Posterior cingulate gyrus (tissue), 11 donors: ENCODE results near the gene APEH.

Experiments
- DNase-seq, 10 donors: peaks; one replicate each; pipeline versions ENCODE4 v3.0.0 to v3.0.0-alpha.2; 2020 to 2021; ENCODE audit warnings: mixed read lengths in 3 of 10
- intact Hi-C: fragments of 100-400 bp; cut with DNase I; formaldehyde crosslinking; loops from one replicate; pipeline ENCODE4 v1.15.1; 2023

APEH gene

DNA sequence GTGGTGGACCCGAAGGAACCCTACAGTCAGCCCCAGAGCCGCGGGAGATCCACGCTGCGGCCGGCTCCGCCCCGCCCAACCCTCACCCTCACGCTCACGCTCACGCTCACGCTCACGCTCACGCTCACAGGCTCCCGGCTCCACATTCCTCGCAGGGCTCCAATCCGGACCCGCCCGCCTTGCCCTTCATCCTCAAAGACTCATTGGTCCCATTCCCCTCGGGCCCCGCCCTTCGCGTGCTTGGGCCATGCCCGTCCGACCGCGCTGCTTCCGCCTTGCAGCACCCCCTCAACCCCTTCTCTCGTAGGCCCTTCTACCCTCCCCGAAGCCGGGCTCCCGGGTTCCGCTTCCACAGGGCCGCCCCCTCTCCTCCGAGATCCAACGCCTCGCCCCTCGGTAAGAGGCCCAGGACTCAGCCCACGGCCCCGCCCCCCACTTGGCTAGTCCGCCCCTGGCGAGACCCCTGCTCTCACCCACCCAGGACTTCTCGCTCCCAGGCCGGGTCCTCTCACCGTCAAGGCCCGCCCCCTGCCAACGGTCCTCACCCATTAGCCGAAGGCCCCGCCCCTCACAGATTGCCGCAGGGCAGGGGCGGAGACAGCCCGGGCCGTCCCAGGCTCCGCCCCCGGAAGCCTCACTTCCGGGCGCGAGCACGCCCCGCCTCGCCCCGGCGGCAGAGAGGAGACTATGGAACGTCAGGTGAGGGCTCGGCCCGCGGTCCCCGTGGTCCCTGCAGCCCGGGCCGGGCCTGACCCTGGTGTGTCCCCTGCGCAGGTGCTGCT lies at the start of gene APEH:
Gene APEH (plus strand): TSS at position 637 of the 782 bp plus-strand sequence. CDS start 51 bp downstream, at position 688.
- intact Hi-C loops, result no loop called here
- peak; percentile 79 to 99 (median 92) for DNase-seq

DNA sequence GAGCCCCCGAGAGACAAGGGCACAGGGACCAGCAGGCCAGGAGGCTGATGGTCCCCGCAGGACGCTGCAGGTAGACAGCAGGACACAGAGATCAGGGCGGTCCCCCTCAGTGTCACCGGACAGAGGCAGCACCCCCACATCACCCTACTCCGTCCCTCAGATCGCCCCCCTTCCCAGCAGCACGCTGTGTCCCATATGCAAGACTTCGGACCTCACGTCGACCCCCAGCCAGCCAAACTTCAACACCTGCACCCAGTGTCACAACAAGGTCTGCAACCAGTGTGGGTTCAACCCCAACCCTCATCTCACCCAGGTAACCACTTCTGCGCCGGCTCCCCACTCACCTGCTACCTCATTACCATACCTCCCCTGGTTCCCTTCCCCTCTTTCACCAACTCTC lies 49.1 kb upstream of the APEH start:
- DNase-seq, result peak in 1 of 10 donors; percentile 82
- intact Hi-C loops, result no loop called here

- intact Hi-C loops, result no loop called here
- peak in 8 of 10 donors; percentile 41 to 92 (median 59) for DNase-seq
These were observed 48.0 kb upstream of the APEH start for GRCh38 chr3:49626101-49626581.

GRCh38 chr3:49626796-49627195 lies 47.4 kb upstream of the APEH start:
- intact Hi-C loops, result no loop called here
- peak in 3 of 10 donors; percentile 38 to 83 (median 69) for DNase-seq

- intact Hi-C loops, result no loop called here
- DNase-seq, result no peak
These were observed 46.5 kb upstream of the APEH start for GRCh38 chr3:49627634-49628033.

DNA sequence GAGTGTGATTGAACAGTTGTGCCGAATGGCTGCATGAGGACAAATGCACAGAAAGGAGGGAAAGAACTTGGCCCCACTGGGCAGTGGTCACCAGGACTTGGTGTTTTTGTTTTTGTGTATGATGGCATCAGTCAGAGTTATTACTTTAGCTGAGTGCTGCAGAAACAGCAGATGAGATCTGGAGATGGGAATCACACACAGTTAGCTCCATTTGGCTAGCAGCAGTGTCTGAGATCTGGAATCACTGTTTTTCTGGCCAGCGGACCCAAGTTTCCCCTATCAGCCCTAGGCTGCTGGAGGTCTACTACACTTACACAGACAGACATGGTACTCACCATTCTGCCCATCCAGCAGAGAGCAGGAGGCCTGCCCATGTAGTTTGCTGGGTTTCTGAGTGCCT lies 45.9 kb upstream of the APEH start:
- no peak for DNase-seq
- intact Hi-C loops, result no loop called here

- intact Hi-C loops, result no loop called here
These were observed 44.7 kb upstream of the APEH start for GRCh38 chr3:49629451-49629850.

DNA sequence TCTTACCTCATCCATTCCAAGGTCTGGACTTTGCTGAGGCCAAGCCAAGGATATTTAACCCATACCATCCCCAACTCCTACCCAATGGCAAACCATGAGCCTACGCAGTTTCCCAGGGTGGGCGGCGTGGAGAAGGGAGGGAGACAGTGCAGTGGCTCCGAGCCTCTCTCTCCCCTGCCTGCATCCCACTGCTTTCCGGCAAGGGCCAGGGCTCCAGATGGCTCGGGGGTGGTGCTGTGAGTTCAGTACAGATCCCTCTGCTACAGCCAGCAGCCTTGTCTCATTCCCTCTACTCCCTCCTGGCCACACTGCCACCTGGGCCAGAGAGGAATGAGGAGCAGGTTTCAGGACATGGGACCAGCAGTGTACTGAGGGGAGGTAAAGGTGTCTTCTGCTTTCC lies 44.3 kb upstream of the APEH start:
- peak in 9 of 10 donors; percentile 44 to 97 (median 87) for DNase-seq
- intact Hi-C loops, result no loop called here

More at GRCh38 chr3:49629451-49629850, 44.7 kb upstream of the APEH start:
- DNase-seq, result peak in 2 of 10 donors; percentile 79 to 80

DNA sequence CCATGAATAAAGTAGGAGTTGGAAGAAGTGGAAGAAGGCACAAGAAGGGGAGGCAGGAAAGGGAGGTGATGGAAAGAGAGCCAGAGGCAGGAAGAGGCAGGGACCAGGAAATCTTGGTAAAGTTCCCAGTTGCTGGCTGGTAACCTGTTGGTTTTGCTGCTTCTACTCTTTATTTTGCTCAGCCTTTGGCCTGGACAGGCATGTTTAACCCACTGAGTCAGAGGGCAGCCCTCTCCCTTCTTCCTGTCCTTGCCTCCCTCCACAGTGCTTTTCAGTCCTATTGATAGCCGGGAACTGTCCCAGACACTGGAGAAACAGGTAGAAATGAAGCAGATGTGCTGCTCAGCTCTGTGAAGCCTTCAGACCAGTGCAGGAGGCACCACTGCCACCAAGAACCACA lies 43.4 kb upstream of the APEH start:
- intact Hi-C loops, result no loop called here

DNA sequence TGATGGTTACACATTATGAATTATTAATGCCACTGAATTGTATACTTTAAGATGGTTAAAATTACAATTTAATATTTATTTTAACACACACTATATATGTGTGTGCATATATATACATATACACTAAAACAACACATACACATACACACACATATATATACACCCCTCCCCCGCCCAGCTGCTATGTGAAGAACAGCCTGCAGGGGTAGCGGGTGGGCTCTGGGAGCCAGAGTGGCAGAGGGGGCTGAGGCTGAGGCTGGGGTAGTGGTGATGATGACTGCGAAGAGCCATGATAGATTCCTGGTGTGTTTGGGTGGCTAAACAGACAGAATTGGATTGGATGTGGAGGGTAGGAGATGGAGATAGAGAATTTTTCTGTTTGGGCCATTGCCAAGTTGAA lies 39.4 kb upstream of the APEH start:
- peak in 1 of 10 donors; percentile 8 for DNase-seq
- intact Hi-C loops, result no loop called here

More for the DNA sequence above, 43.4 kb upstream of the APEH start:
- DNase-seq, result peak in 1 of 10 donors; percentile 2

GRCh38 chr3:49636883-49637609 lies 37.1 kb upstream of the APEH start:
- intact Hi-C loops, result no loop called here
- DNase-seq, result peak in 6 of 10 donors; percentile 43 to 90 (median 77)

GRCh38 chr3:49638445-49638844 lies 35.7 kb upstream of the APEH start:
- DNase-seq, result peak in 8 of 10 donors; percentile 62 to 94 (median 76)
- intact Hi-C loops, result no loop called here

DNA sequence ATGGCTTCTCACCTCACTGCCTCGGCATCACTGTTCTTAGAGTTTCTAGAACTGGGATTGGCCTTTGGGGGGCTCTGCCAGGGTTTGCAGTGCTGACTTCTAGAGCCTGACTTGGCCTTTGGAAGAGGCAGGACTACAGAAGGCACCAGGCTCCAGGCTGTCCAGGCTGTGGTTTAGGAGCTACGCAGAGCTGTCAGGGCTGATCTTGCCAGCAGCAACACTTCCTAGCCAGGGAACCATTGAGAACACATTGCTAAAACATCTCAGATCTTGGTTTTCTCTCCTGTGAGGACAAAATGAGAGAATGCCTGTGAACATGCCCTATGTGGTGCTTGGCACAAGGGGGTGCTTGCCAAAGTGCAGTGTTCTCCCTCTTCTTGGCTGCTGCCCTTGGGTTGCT lies 34.6 kb upstream of the APEH start:
- peak in 1 of 10 donors; percentile 89 for DNase-seq
- intact Hi-C loops, result no loop called here

DNA sequence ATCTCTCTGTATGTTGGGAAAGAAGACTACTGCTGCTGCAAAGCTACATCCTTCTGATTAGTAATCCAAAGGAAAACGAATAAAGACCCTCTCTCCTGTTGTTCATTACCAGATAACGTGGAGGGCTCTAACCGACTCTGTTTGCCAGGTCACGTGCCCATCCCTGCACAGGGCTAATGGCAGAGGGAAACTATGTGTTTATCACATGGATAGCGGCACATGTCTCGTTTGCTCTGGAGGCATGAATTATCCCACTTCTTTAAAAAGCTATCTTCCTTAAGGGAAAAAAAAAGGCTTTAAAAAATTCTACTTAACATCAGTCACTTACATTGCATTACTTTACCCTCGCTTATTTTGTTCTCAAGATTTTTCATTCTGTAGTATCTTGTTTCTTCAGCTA lies 32.9 kb upstream of the APEH start:
- peak in 3 of 10 donors; percentile 16 to 60 (median 37) for DNase-seq
- intact Hi-C loops, result no loop called here

DNA sequence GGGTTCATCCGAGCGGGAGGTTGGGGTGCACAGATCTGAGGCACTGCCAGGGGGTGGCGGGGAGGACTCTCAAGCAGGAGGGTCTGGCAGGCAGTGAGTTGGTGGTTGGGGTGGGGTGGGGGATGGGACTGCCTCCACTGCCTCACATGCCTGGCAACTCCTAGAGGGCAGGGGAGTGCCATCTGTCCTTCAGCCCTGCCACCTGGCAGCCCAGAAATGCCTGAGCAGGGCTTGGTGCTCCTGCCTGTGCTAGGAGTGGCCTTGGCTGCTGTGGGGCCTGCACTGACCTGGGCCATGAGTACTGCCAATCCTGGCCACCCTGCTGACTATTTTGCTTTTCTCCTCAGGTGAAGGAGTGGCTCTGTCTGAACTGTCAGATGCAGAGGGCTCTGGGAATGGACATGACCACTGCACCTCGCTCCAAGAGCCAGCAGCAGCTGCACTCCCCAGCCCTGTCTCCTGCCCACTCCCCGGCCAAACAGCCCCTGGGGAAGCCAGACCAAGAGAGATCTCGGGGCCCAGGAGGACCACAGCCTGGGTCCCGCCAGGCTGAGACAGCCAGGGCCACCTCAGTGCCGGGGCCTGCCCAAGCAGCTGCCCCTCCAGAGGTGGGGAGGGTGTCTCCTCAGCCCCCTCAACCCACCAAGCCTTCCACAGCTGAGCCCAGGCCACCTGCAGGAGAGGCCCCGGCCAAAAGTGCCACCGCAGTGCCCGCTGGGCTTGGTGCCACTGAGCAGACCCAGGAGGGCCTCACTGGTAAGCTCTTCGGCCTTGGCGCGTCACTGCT lies 32.0 kb upstream of the APEH start:
- peak in 3 of 10 donors; percentile 44 to 63 (median 54) for DNase-seq
- intact Hi-C loops, result no loop called here

- intact Hi-C loops, result no loop called here
These were observed 31.4 kb upstream of the APEH start for GRCh38 chr3:49642708-49643145.

DNA sequence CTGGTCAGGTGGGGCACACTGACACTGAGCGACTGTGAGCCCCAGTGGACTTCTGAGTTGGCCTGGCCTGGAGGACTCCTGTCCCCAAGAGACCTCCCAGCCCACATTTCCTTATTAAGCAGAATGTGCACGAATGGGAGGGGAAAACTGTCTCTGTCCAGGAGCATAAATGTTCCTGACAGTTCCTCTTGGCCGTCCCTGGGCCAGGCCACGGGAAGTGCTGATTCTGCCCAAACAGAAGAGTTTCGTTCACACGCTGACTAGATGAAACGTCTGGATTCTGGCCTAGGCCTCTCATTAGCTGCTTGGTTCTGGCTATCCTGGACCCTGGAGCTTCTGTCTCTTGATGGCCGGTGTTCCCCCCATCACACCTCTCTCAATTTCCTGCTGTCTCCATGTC lies 29.5 kb upstream of the APEH start:
- peak in 1 of 10 donors; percentile 75 for DNase-seq

More at GRCh38 chr3:49642708-49643145, 31.4 kb upstream of the APEH start:
- DNase-seq, result peak in 2 of 10 donors; percentile 68 to 74

DNA sequence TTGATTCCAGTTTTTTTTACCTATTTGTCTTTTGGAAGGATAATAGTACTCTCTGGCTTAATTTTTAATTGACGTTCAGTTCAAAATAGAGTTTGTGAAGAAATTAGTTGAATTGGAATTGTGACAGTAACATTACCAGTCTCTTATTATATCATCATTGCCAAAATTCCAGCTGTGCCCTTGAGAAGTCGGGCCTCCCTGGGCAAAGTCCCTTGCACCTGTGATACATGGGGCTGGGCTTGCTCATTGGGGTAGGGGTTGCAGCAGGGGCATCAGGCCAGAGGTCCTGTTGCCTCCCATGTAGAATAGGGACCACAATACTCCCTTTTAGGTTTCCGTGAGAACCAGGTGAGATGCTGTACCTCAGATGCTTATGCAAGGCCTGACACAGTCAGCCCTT lies 27.9 kb upstream of the APEH start:
- intact Hi-C loops, result no loop called here
- peak in 1 of 10 donors; percentile 37 for DNase-seq

More for the DNA sequence above, 29.5 kb upstream of the APEH start:
- intact Hi-C loops, result no loop called here

GRCh38 chr3:49647741-49648140 lies 26.4 kb upstream of the APEH start:
- intact Hi-C loops, result no loop called here
- DNase-seq, result peak in 3 of 10 donors; percentile 40 to 59 (median 40)

DNA sequence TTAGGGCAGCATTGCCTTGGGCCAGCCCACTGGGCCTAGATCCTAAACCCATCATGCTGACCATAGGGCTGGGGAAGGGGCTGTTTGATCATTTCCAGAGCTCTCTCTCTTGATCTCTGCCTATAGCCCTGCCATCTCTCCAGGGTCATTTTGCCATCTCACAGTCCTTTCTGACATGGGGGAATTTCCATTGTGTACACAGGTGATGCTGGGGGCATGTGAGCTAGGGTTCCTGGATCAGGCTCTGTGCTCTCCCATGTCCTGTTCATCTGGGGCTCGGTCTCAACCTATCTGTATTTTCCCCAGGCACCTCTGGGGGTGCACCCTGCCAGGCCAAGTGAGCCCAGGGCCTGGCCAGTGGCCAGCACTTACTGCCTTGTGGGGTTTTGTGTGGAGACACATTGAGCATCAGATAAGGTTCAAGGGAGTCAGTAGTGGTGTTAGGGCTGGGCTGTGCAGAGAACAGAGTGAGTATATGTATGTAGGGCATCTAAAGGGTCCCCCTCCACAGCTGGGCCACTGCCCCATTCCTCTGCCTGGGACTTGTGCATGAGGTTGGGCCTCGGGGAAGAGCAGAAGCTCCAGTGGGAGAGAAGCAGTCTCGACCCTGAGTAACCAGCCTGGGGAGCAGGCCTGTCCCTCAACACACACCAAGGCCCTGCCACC lies 25.7 kb upstream of the APEH start:
- DNase-seq, result peak in 3 of 10 donors; percentile 53 to 57 (median 55)
- intact Hi-C loops, result no loop called here
